A673 (cell line): ENCODE results near the gene FAM9C. TPM values are rescaled to one million over a fixed set of nuclear protein-coding genes. Genes with fewer than 3 reads are reported as not detected.

Experiments
- BruUV-seq: library from RNA; stranded (reverse); fragments of 400-500 nt; replicated peaks from 2 replicates; lab custom pipeline; 2021; lab: Mats Ljungman, UMichigan
- CTCF ChIA-PET: fragments of 300-600 bp; sonication (Branson Sonifier 250); formaldehyde crosslinking; loops from one replicate; lab custom pipeline; 2022; ENCODE audit warnings: antibody characterized with exemption; lab: Charles Lee
- POLR2A ChIA-PET: fragments of 300-600 bp; sonication (Branson Sonifier 250); formaldehyde crosslinking; loops from one replicate; lab custom pipeline; 2022; ENCODE audit warnings: antibody characterized with exemption; ENCODE audit not compliant: low non-redundant PET; lab: Charles Lee
- DNase-seq: peaks from one replicate; pipeline ENCODE4 v3.0.0-alpha.2; 2015; ENCODE audit warnings: low spot score
- H3K27ac ChIP-seq: fragments of 200-600 bp; sonication (generic); 2 replicates; pipeline ENCODE4 v1.5.1; 2016; ENCODE audit warnings: mixed run types, low read depth, mild to moderate bottlenecking, mixed read lengths, antibody characterized with exemption, low read length; ENCODE audit not compliant: poor library complexity, severe bottlenecking
- H3K27me3 ChIP-seq: fragments of 200-600 bp; sonication (generic); replicated peaks from 2 replicates; pipeline ENCODE4 v1.6.1; 2017; ENCODE audit warnings: mixed run types, low read depth, mild to moderate bottlenecking, mixed read lengths, antibody characterized with exemption, low read length; ENCODE audit not compliant: insufficient read depth, poor library complexity
- H3K36me3 ChIP-seq: fragments of 200-600 bp; sonication (generic); 2 replicates; pipeline ENCODE4 v1.6.1; 2016; ENCODE audit warnings: mixed run types, mild to moderate bottlenecking, mixed read lengths, antibody characterized with exemption, low read length; ENCODE audit not compliant: insufficient read depth, poor library complexity, severe bottlenecking
- H3K4me1 ChIP-seq: fragments of 200-600 bp; sonication (generic); 2 replicates; pipeline ENCODE4 v1.6.1; 2017; ENCODE audit warnings: mixed run types, mild to moderate bottlenecking, mixed read lengths, antibody characterized with exemption, low read length; ENCODE audit not compliant: insufficient read depth, poor library complexity, severe bottlenecking
- H3K4me3 ChIP-seq: fragments of 200-600 bp; sonication (generic); 2 replicates; pipeline ENCODE4 v1.5.1; 2016; ENCODE audit warnings: low read depth, mixed run types, mild to moderate bottlenecking, mixed read lengths, low read length; ENCODE audit not compliant: poor library complexity, severe bottlenecking
- H3K9me3 ChIP-seq: fragments of 200-600 bp; sonication (generic); 2 replicates; pipeline ENCODE4 v1.6.1; 2016; ENCODE audit warnings: mixed run types, low read depth, mild to moderate bottlenecking, mixed read lengths, antibody characterized with exemption, low read length; ENCODE audit not compliant: poor library complexity, severe bottlenecking
- EZH2 ChIP-seq: fragments of 200-600 bp; sonication (generic); IDR thresholded peaks from 2 replicates; pipeline ENCODE4 v1.6.1; 2017; ENCODE audit warnings: borderline replicate concordance, low read depth, mild to moderate bottlenecking, mixed read lengths, antibody characterized with exemption, low read length; ENCODE audit not compliant: poor library complexity, severe bottlenecking
- intact Hi-C: fragments of 100-400 bp; cut with micrococcal nuclease; formaldehyde crosslinking; loops from one replicate; pipeline ENCODE4 v1.10.0; 2022; ENCODE audit not compliant: unreplicated experiment
- total RNA-seq: library from RNA; stranded (reverse); gene quantifications from 2 replicates; pipeline ENCODE4 v1.2.3, GENCODE V29; 2021
- TF ChIP-seq, protein P1 (sequence below): fragments of 300-800, 200-600 bp; sonication (generic); conservative IDR thresholded peaks from 2 replicates; pipeline ENCODE4 v1.5.1; 2017; ENCODE audit warnings: low read depth, mild to moderate bottlenecking, antibody characterized with exemption, low read length, moderate library complexity, mixed read lengths

Gene FAM9C
- total RNA-seq, 1 experiment from 2014 or later: not detected

DNA sequence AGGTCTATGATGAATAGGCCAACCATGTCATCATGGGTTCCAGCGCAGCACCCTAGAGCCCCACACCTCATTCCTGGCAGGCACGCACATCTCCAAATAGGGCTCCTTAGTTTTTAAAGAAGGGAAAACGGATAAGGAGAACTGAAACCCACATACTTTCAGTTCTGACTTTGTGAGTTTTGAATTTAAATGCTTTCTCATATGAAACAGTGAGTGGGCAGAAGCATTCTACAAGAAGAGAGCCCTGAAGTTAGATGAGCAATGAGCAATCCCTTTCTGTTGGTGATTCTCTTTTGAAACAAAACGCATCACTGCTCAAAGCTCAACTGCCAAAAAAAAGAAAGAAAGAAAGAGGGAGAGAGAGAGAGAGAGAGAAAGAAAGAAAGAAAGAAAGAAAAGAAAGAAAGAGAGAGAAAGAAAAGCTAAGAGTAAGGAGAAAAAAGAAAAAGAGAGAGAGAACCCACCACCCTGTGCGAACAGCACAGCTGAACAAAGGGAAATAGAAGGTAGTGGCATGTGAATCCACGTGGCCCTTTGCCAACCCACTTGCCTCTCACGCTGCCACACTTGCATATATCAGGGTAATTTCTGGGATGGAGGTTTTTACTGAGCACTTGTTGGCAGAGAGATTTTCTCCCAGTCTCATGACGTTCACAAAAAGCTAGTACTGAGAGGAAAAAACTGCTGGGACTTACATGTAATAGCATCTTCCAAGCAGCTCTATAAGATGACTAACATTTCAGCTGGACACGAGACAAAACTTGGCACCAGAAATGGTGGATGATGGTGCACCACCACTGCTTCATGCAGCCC is 38.6 kb downstream of the FAM9C start:
- intact Hi-C loops: no loop called here
- POLR2A ChIA-PET: no interaction called here
- Histone ChIP-seq H3K4me3 (no peak overlapping the region), H3K27me3 (no peaks in the 10 kb centered on the region), H3K36me3 (no peaks in the 10 kb centered on the region), H3K4me1 (peaks cover 5% of the 10 kb centered on the region), H3K9me3 (no peaks in the 10 kb centered on the region), H3K27ac (no peak overlapping the region)
- no TSS peak for BruUV-seq
- TF ChIP-seq EZH2: no peak
- TF ChIP-seq, protein P1, sequence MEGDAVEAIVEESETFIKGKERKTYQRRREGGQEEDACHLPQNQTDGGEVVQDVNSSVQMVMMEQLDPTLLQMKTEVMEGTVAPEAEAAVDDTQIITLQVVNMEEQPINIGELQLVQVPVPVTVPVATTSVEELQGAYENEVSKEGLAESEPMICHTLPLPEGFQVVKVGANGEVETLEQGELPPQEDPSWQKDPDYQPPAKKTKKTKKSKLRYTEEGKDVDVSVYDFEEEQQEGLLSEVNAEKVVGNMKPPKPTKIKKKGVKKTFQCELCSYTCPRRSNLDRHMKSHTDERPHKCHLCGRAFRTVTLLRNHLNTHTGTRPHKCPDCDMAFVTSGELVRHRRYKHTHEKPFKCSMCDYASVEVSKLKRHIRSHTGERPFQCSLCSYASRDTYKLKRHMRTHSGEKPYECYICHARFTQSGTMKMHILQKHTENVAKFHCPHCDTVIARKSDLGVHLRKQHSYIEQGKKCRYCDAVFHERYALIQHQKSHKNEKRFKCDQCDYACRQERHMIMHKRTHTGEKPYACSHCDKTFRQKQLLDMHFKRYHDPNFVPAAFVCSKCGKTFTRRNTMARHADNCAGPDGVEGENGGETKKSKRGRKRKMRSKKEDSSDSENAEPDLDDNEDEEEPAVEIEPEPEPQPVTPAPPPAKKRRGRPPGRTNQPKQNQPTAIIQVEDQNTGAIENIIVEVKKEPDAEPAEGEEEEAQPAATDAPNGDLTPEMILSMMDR: no peak
- no peak for DNase-seq
- CTCF ChIA-PET: interaction anchor here (1.0 kb wide), 1 partner anchor 59 kb away, joined by 4 read pairs; no protein-coding TSS in a partner anchor

DNA sequence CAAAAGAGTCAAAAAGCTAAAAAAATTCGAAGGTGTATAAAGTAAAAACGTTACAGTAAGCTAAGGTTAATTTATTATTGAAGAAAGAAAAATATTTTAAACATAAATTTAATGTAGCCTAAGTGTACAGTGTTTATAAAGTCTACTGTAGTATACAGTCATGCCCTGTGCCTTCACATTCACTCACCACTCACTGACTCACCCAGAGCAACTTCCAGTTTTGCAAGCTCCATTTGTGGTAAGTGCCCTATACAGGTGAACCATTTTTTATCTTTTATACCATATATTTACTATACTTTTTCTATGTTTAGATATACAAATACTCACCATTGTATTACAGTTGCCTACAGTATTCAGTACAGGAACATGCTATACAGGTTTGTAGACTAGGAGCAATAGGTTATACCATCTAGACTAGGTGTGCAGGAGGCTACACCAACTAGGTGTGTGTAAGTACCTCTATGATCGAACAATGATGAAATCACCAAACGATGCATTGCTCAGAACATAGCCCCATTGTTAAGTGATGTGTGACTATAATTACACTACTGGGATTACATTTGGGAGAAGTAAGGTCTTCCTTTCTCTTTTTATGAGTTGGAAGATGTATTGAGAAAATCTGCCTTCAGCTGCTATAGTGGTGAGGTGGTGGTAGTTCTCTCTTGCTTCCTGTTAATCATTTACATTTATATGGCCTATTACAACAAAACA is 42.3 kb downstream of the FAM9C start:
- BruUV-seq: no TSS peak

DNA sequence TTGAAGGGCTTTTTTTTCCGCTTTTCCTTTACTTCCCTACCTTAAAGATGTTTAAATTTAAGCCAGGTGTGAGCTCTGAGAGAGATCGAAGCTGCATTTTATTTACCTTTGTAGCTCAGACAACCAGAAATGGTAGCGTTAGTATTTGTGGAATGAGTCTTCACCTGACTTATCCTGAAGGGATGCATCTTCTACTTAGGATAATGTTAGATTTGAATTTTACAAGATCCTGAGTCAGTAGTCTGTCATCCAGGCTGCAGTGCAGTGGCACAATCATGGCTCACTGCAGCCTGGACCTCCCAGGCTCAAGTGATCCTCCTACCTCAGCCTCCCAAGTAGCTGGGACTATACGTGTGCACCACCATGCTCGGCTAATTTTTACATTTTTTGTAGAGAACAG is 43.3 kb downstream of the FAM9C start:
- no peak for DNase-seq
- ChIA-PET POLR2A (no interaction called here), CTCF (no interaction called here)
- no peaks in the 10 kb centered on the region for H3K36me3 ChIP-seq
- peaks cover 12% of the 10 kb centered on the region for H3K27me3 ChIP-seq
- TF ChIP-seq, protein P1: no peak
- no peak for TF ChIP-seq EZH2
- H3K4me1 ChIP-seq: peaks cover 17% of the 10 kb centered on the region
- H3K4me3 ChIP-seq: no peak overlapping the region
- intact Hi-C loops: no loop called here
- no peak overlapping the region for H3K27ac ChIP-seq
- H3K9me3 ChIP-seq: no peaks in the 10 kb centered on the region
- no TSS peak for BruUV-seq

More for the DNA sequence above, 42.3 kb downstream of the FAM9C start:
- Histone ChIP-seq H3K4me3 (no peak overlapping the region), H3K4me1 (peaks cover 17% of the 10 kb centered on the region), H3K9me3 (no peaks in the 10 kb centered on the region), H3K27ac (no peak overlapping the region), H3K27me3 (peaks cover 12% of the 10 kb centered on the region), H3K36me3 (no peaks in the 10 kb centered on the region)
- ChIA-PET CTCF (no interaction called here), POLR2A (no interaction called here)
- intact Hi-C loops: no loop called here
- TF ChIP-seq EZH2: no peak
- TF ChIP-seq, protein P1: no peak
- DNase-seq: peak; percentile 11
